Embryonic facial prominence (tissue), 1 donor: ENCODE data around the gene DHX9.
"Not testable (repeated sequence)": the region's sequence is repeated elsewhere in the genome, so short reads cannot be mapped to it uniquely, and the experiment has no call there.

Experiments
- DNase-seq: peaks from one replicate; pipeline ENCODE4 v3.0.0-alpha.2; 2016; ENCODE audit errors: extremely low spot score

The DHX9 gene

DNA sequence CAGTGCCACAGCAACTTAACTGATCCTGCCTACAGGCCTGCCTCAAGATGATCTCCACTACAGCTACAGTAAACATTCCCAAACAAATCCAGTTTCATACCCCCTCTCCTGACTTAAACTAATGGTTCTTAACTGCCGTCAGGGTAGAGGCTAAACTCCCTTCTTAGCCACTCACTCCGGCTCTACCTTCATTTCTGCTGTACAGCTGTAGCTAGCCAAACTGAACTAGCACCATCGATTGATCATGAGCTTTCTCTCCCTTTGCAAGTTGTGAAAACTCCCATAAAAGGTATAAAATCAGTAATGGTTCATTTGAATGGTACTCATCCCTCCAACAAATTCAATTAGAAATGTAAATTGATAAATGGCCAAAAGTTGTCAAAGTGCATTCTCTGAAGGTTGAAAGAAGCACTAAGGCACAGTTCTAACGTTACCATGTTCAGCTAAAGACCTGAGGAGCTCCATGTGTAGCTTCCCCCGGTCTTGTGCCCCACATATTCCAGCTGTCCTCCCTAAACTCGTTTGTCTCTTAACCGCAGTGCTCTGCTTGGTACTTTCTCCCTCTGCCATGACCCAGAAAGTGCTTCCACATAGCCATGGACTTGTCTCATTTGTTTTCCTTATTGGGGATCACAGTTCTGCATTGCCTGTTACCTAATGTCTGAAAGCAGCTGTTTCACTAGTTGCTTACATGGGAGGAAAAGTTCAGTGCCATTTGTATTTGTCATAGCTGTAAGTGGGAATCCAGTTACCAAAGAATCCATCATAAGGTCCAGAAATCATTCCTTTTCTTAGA, 49.8 kb downstream of the DHX9 start:
- no peak for DNase-seq

GRCh38 chr1:182889997-182890396, 50.9 kb downstream of the DHX9 start:
- no peak for DNase-seq

GRCh38 chr1:182890927-182891610, 51.9 kb downstream of the DHX9 start:
- DNase-seq = no peak

- DNase-seq = no peak
Observed at GRCh38 chr1:182897696-182898095, 58.5 kb downstream of the DHX9 start.

GRCh38 chr1:182901946-182902345, 62.8 kb downstream of the DHX9 start:
- DNase-seq = not testable (repeated sequence)

- no peak for DNase-seq
Observed at GRCh38 chr1:182905321-182905720, 66.2 kb downstream of the DHX9 start.

GRCh38 chr1:182909578-182909977, 70.4 kb downstream of the DHX9 start:
- no peak for DNase-seq

- DNase-seq = no peak
Observed at GRCh38 chr1:182910143-182910542, 71.0 kb downstream of the DHX9 start.

GRCh38 chr1:182913401-182913800, 74.3 kb downstream of the DHX9 start:
- no peak for DNase-seq

- DNase-seq = no peak
Observed at GRCh38 chr1:182917378-182917777, 78.2 kb downstream of the DHX9 start.

- no peak for DNase-seq
Observed at GRCh38 chr1:182925661-182926060, 86.5 kb downstream of the DHX9 start.

- DNase-seq = no peak
Observed at GRCh38 chr1:182927693-182928433, 88.7 kb downstream of the DHX9 start.

DNA sequence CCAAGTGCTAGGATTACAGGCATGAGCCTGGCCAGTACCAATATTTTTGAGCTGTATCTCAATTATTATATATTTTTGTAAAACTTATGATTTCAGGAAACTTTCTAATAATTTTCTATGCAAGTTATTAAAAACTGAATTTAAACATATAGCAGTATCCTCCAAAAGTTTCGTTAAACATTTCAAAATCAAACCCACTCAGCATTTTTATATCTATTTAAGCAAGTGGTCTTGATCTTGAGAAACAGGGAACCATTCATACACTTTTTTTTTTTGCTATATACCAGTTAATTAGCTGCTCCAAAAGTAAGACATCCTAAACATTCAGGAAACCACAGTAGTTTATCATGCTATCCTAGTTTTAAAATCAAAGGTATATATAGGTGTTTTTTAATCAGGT, 91.8 kb downstream of the DHX9 start:
- no peak for DNase-seq

- DNase-seq = no peak
Observed at GRCh38 chr1:182935716-182936115, 96.6 kb downstream of the DHX9 start.
